Stimulated activated CD4-positive, alpha-beta T cell treated with anti-CD3 and anti-CD28 coated beads, Interleukin-15, amount 100 ng/mL, for 48 hours (primary cell): ENCODE results near the gene ZDHHC11.
"Not testable (repeated sequence)": the region's sequence is repeated elsewhere in the genome, so short reads cannot be mapped to it uniquely, and the experiment has no call there.

Source experiments
- DNase-seq, 2 donors: peaks; one replicate each; pipeline ENCODE4 v3.0.0-alpha.2; 2020; ENCODE audit warnings: low read depth in 2 of 2

Gene ZDHHC11

GRCh38 chr5:880816-881550 is 30.2 kb upstream of the ZDHHC11 start:
- no peak for DNase-seq

GRCh38 chr5:878677-879076 is 27.9 kb upstream of the ZDHHC11 start:
- not testable (repeated sequence) for DNase-seq

- DNase-seq = no peak
These were observed 27.3 kb upstream of the ZDHHC11 start for GRCh38 chr5:878125-878524.

- no peak for DNase-seq
These were observed 25.9 kb upstream of the ZDHHC11 start for GRCh38 chr5:876398-877365.

- no peak for DNase-seq
These were observed 25.1 kb upstream of the ZDHHC11 start for GRCh38 chr5:875931-876330.

GRCh38 chr5:873328-873727 is 22.5 kb upstream of the ZDHHC11 start:
- DNase-seq = no peak

- DNase-seq = no peak
These were observed 21.5 kb upstream of the ZDHHC11 start for GRCh38 chr5:872301-872700.

- DNase-seq = no peak
These were observed 21.0 kb upstream of the ZDHHC11 start for GRCh38 chr5:871596-872298.

- no peak for DNase-seq
These were observed 20.2 kb upstream of the ZDHHC11 start for GRCh38 chr5:870956-871355.

GRCh38 chr5:868428-869135 is 17.8 kb upstream of the ZDHHC11 start:
- no peak for DNase-seq

GRCh38 chr5:867300-867870 is 16.6 kb upstream of the ZDHHC11 start:
- no peak for DNase-seq

- DNase-seq = no peak
These were observed 15.0 kb upstream of the ZDHHC11 start for GRCh38 chr5:865771-866170.

- DNase-seq = no peak
These were observed 14.4 kb upstream of the ZDHHC11 start for GRCh38 chr5:865168-865521.

GRCh38 chr5:864492-865167 is 13.8 kb upstream of the ZDHHC11 start:
- no peak for DNase-seq

GRCh38 chr5:863244-863805 is 12.5 kb upstream of the ZDHHC11 start:
- DNase-seq = no peak

- DNase-seq = no peak
These were observed 11.8 kb upstream of the ZDHHC11 start for GRCh38 chr5:862367-863243.

GRCh38 chr5:861442-862366 is 10.9 kb upstream of the ZDHHC11 start:
- no peak for DNase-seq

- DNase-seq = no peak
These were observed 9.8 kb upstream of the ZDHHC11 start for GRCh38 chr5:860506-861150.
